ENCODE data around the gene FMN1.
A peak's percentile ranks its signal among the peaks of the same experiment; 100 is the strongest.

FMN1 gene

GRCh38 chr15:33125894-33126537, 68.5 kb downstream of the FMN1 start:
- DNase-seq (ENCODE audit: low read depth) = no peak

- no peak for DNase-seq (ENCODE audit: low read depth)
Observed at GRCh38 chr15:33124811-33125210, 69.7 kb downstream of the FMN1 start.

GRCh38 chr15:33124279-33124678, 70.2 kb downstream of the FMN1 start:
- DNase-seq (ENCODE audit: low read depth) = no peak

GRCh38 chr15:33119865-33120264, 74.6 kb downstream of the FMN1 start:
- no peak for DNase-seq (ENCODE audit: low read depth)

GRCh38 chr15:33119273-33119672, 75.2 kb downstream of the FMN1 start:
- DNase-seq (ENCODE audit: low read depth) = no peak

- DNase-seq (ENCODE audit: low read depth) = no peak
Observed at GRCh38 chr15:33116198-33116597, 78.3 kb downstream of the FMN1 start.

GRCh38 chr15:33115191-33115861, 79.2 kb downstream of the FMN1 start:
- no peak for DNase-seq (ENCODE audit: low read depth)

- peak; percentile 43 for DNase-seq (ENCODE audit: low read depth)
Observed at GRCh38 chr15:33114374-33114717, 80.2 kb downstream of the FMN1 start.

GRCh38 chr15:33113666-33114373, 80.7 kb downstream of the FMN1 start:
- DNase-seq (ENCODE audit: low read depth) = no peak

GRCh38 chr15:33112541-33113105, 81.9 kb downstream of the FMN1 start:
- no peak for DNase-seq (ENCODE audit: low read depth)

- peak; percentile 60 for DNase-seq (ENCODE audit: low read depth)
Observed at GRCh38 chr15:33111041-33111451, 83.5 kb downstream of the FMN1 start.

GRCh38 chr15:33109345-33109744, 85.2 kb downstream of the FMN1 start:
- DNase-seq (ENCODE audit: low read depth) = no peak

- no peak for DNase-seq (ENCODE audit: low read depth)
Observed at GRCh38 chr15:33108518-33108917, 86.0 kb downstream of the FMN1 start.

GRCh38 chr15:33107950-33108349, 86.6 kb downstream of the FMN1 start:
- no peak for DNase-seq (ENCODE audit: low read depth)

GRCh38 chr15:33104212-33104611, 90.3 kb downstream of the FMN1 start:
- peak; percentile 93 for DNase-seq (ENCODE audit: low read depth)

- no peak for DNase-seq (ENCODE audit: low read depth)
Observed at GRCh38 chr15:33101036-33101435, 93.5 kb downstream of the FMN1 start.

GRCh38 chr15:33100314-33100713, 94.2 kb downstream of the FMN1 start:
- no peak for DNase-seq (ENCODE audit: low read depth)

GRCh38 chr15:33099739-33100138, 94.8 kb downstream of the FMN1 start:
- DNase-seq (ENCODE audit: low read depth) = no peak

- no peak for DNase-seq (ENCODE audit: low read depth)
Observed at GRCh38 chr15:33099213-33099612, 95.3 kb downstream of the FMN1 start.

- DNase-seq (ENCODE audit: low read depth) = peak; percentile 93
Observed at GRCh38 chr15:33098094-33099058, 96.1 kb downstream of the FMN1 start.

- no peak for DNase-seq (ENCODE audit: low read depth)
Observed at GRCh38 chr15:33096134-33096533, 98.4 kb downstream of the FMN1 start.

- DNase-seq (ENCODE audit: low read depth) = no peak
Observed at GRCh38 chr15:33095641-33096040, 98.9 kb downstream of the FMN1 start.
